K562 (cell line): Measurements from ENCODE around the gene DYNC2H1. TPM values are rescaled to one million over a fixed set of nuclear protein-coding genes. Genes with fewer than 3 reads are reported as not detected.

Source experiments
- ATAC-seq: fragments of 200-7000 bp; cut with Tn5 transposase; 3 replicates; pipeline ENCODE4 v1.9.1; 2020; ENCODE audit warnings: moderate library complexity
- BruUV-seq: library from RNA; stranded (reverse); fragments of 400-500 nt; replicated peaks from 2 replicates; lab custom pipeline; 2021; lab: Mats Ljungman, UMichigan
- CTCF ChIA-PET: fragments of 300-600 bp; formaldehyde crosslinking; extraction: SDS; loops from one replicate; lab custom pipeline; 2021; ENCODE audit warnings: low intra/inter-chr PET ratio; lab: Yijun Ruan, JAX
- POLR2A ChIA-PET: fragments of 300-600, 350-650 bp; sonication (Branson Sonifier 250); formaldehyde crosslinking; extraction: SDS; loops from one replicate; lab custom pipeline; 2021; ENCODE audit warnings: antibody characterized with exemption, inconsistent platforms; lab: Yijun Ruan, JAX
- DNase-seq, 4 experiments: peaks; one replicate each; pipeline versions ENCODE4 v3.0.0 to v3.0.0-alpha.2; 2011 to 2018; ENCODE audit warnings: low spot score in 3 of 4, mixed read lengths in 3 of 4; ENCODE audit errors: extremely low read depth in 1 of 4
- FAIRE-seq: peaks from 2 replicates; lab custom pipeline; 2011; peaks lifted over from hg19 to GRCh38; lab: Jason Lieb, UNC
- H2AFZ ChIP-seq: 2 replicates; pipeline ENCODE4 v1.6.0; 2011; ENCODE audit warnings: low read depth, low read length, control low read depth, inconsistent platforms
- H3K27ac ChIP-seq: fragments of 200-600 bp; 3 replicates; pipeline ENCODE4 v1.8.0; 2011; ENCODE audit warnings: low read depth, mild to moderate bottlenecking, control low read depth, inconsistent platforms, low read length, moderate library complexity, mixed read lengths; ENCODE audit errors: extremely low read depth
- H3K27me3 ChIP-seq, 2 experiments: fragments of 300-600 bp in 1 of 2; 2 replicates in 1 of 2; 3 replicates in 1 of 2; pipeline versions ENCODE4 v1.6.0 to v1.8.0; 2011; ENCODE audit warnings: inconsistent platforms in 2 of 2, low read length in 2 of 2, mild to moderate bottlenecking in 1 of 2, mixed read lengths in 1 of 2, moderate library complexity in 1 of 2; ENCODE audit not compliant: control insufficient read depth in 2 of 2, insufficient read depth in 2 of 2
- H3K36me3 ChIP-seq: fragments of 300-600 bp; 3 replicates; pipeline ENCODE4 v1.8.0; 2011; ENCODE audit warnings: mild to moderate bottlenecking, low read length, inconsistent platforms; ENCODE audit not compliant: control insufficient read depth, insufficient read depth
- H3K4me1 ChIP-seq, 2 experiments: fragments of 200-600 bp in 1 of 2; replicated peaks in 1 of 2; 2 replicates in 1 of 2; 3 replicates in 1 of 2; pipeline versions ENCODE4 v1.5.1 to v1.8.0; 2011; ENCODE audit warnings: inconsistent platforms in 2 of 2, low read length in 2 of 2, mild to moderate bottlenecking in 1 of 2, mixed read lengths in 1 of 2, moderate library complexity in 1 of 2; ENCODE audit not compliant: control insufficient read depth in 2 of 2, insufficient read depth in 2 of 2
- H3K4me2 ChIP-seq: 2 replicates; pipeline ENCODE4 v1.6.1; 2011; ENCODE audit warnings: low read length, control low read depth, inconsistent platforms, mixed read lengths; ENCODE audit not compliant: insufficient read depth
- H3K4me3 ChIP-seq: fragments of 200-600 bp; sonication (generic), shearing (Covaris generic); 2 replicates; pipeline ENCODE4 v1.5.1; 2016; ENCODE audit warnings: control low read depth, inconsistent platforms
- H3K79me2 ChIP-seq: fragments of 200-600 bp; 3 replicates; pipeline ENCODE4 v1.8.0; 2011; ENCODE audit warnings: low read length, inconsistent platforms; ENCODE audit not compliant: control insufficient read depth, insufficient read depth
- H3K9ac ChIP-seq, 2 experiments: 2 replicates each; pipeline versions ENCODE4 v1.6.0 to v1.6.1; 2011; ENCODE audit warnings: low read depth in 2 of 2, low read length in 2 of 2, control low read depth in 1 of 2, inconsistent platforms in 1 of 2, mild to moderate bottlenecking in 1 of 2, mixed read lengths in 1 of 2; ENCODE audit not compliant: insufficient read depth in 1 of 2
- H3K9me1 ChIP-seq: one replicate; pipeline ENCODE4 v1.6.0; 2011; ENCODE audit warnings: inconsistent platforms, mild to moderate bottlenecking, low read length, moderate library complexity; ENCODE audit not compliant: control insufficient read depth, insufficient read depth
- H3K9me3 ChIP-seq: replicated peaks from 2 replicates; pipeline ENCODE4 v1.5.1; 2011; ENCODE audit warnings: low read depth, low read length, inconsistent platforms; ENCODE audit not compliant: control insufficient read depth, insufficient read depth
- H4K20me1 ChIP-seq: replicated peaks from 2 replicates; pipeline ENCODE4 v1.6.1; 2011; ENCODE audit warnings: low read length, inconsistent platforms, mixed read lengths; ENCODE audit not compliant: control insufficient read depth, insufficient read depth
- CBFB ChIP-seq: sonication (generic); formaldehyde crosslinking; IDR thresholded peaks from 2 replicates; pipeline ENCODE4 v1.4.0; 2020; ENCODE audit warnings: mild to moderate bottlenecking, missing genetic modification reagents
- CCAR2 ChIP-seq: fragments of 200-400 bp; formaldehyde crosslinking; IDR thresholded peaks from 2 replicates; pipeline ENCODE4 v1.6.1; 2017; ENCODE audit warnings: mild to moderate bottlenecking, low read depth, low read length
- CSDE1 ChIP-seq, 2 experiments: fragments of 450-650 bp; IDR thresholded peaks; 2 replicates each; pipeline ENCODE4 v1.6.1; 2016; ENCODE audit warnings: mild to moderate bottlenecking in 1 of 2
- FUS ChIP-seq: fragments of 200-400 bp; formaldehyde crosslinking; optimal IDR thresholded peaks from 2 replicates; pipeline ENCODE3; 2017; ENCODE audit warnings: low read depth, low read length
- GABPB2 ChIP-seq: fragments of 250-450 bp; sonication (Bioruptor Pico); conservative IDR thresholded peaks from 2 replicates; pipeline ENCODE4 v1.5.1; 2021; ENCODE audit warnings: mild to moderate bottlenecking
- MEF2A ChIP-seq: IDR thresholded peaks from 2 replicates; pipeline ENCODE4 v1.6.1; 2011; ENCODE audit warnings: low read depth, mild to moderate bottlenecking, low read length, moderate library complexity; ENCODE audit not compliant: control insufficient read depth
- MITF ChIP-seq: IDR thresholded peaks from 2 replicates; pipeline ENCODE4 v1.6.1; 2014; ENCODE audit warnings: antibody characterized with exemption
- RBM17 ChIP-seq: fragments of 200-400 bp; formaldehyde crosslinking; IDR thresholded peaks from 2 replicates; pipeline ENCODE4 v1.6.1; 2017; ENCODE audit warnings: low read depth, mild to moderate bottlenecking, low read length, borderline replicate concordance
- SMARCA4 ChIP-seq: fragments of 450-650 bp; IDR thresholded peaks from 2 replicates; pipeline ENCODE4 v1.6.1; 2016
- TFE3 ChIP-seq: fragments of 450-650 bp; formaldehyde crosslinking; IDR thresholded peaks from 2 replicates; pipeline ENCODE4 v1.4.0; 2020; ENCODE audit warnings: mild to moderate bottlenecking, mixed read lengths
- ZNF655 ChIP-seq: fragments of 250-450 bp; sonication (Bioruptor Pico); IDR thresholded peaks from 2 replicates; pipeline ENCODE4 v1.5.0; 2021
- WGBS: fragments of 100-300 bp; shearing (Covaris generic); methylation state at CpG from one replicate; pipeline ENCODE4 v1.1.6; 2016; ENCODE audit warnings: low coverage, mixed read lengths; ENCODE audit not compliant: insufficient coverage; ENCODE audit errors: missing lambda C conversion rate; 5-methylcytosine and 5-hydroxymethylcytosine counted together
- in situ Hi-C: fragments of 300-500 bp; cut with MboI; formaldehyde crosslinking; loops from 4 replicates; pipeline ENCODE4 v1.15.0; 2018; ENCODE audit warnings: inconsistent platforms, mixed read lengths
- intact Hi-C: fragments of 100-400 bp; cut with micrococcal nuclease; formaldehyde crosslinking; loops from 2 replicates; pipeline ENCODE4 v1.14.2; 2022
- polyA plus RNA-seq, 8 experiments: library from polyadenylated mRNA; depleted of rRNA in 4 of 8; stranded (reverse) in 5 of 8; unstranded in 3 of 8; fragments of >200 nt; fragmentation: Nextera tagmentation in 2 of 8; fragmentation: Illumina TruSeq in 1 of 8; extraction: Ambion mirVana in 2 of 8; extraction: Trizol in 1 of 8; gene quantifications; 2 replicates each; pipeline versions ENCODE4 v1.2.1 to v1.2.3, GENCODE V29; 2011 to 2014; ENCODE audit warnings: inconsistent platforms in 1 of 8, missing spikeins in 1 of 8
- total RNA-seq, 7 experiments: library from RNA; depleted of rRNA in 6 of 7; stranded (reverse); fragments of >200 nt in 6 of 7; fragmentation: Illumina TruSeq in 2 of 7; extraction: Trizol in 2 of 7; gene quantifications; 2 replicates each; pipeline versions ENCODE4 v1.2.1 to v1.2.3, GENCODE V29; 2011 to 2021; ENCODE audit warnings: low replicate concordance in 1 of 7

DYNC2H1 gene
- total and polyA plus RNA-seq, 9 of the 15 experiments (the other 6 are each of a cell fraction or from before 2014, with no cell fraction given), result 0.08 to 0.64 (median 0.20) TPM

GRCh38 chr11:103370076-103370475 lies 260.9 kb downstream of the DYNC2H1 start:
- 0 out of 2 replicates have a peak, but pooled peaks cover 1% of the 10 kb centered on the region for H3K9me3 ChIP-seq
- whole genome bisulfite sequencing, result 0% methylated on average over 1 of the region's 1 CpG

GRCh38 chr11:103372906-103373305 lies 263.7 kb downstream of the DYNC2H1 start:
- Histone ChIP-seq H3K4me1 (no peaks in the 10 kb centered on the region), H3K36me3 (no peaks in the 10 kb centered on the region), H4K20me1 (no peaks in the 10 kb centered on the region), H3K4me3 (no peak overlapping the region), H3K9ac (no peak overlapping the region), H3K4me2 (no peak overlapping the region), H3K27me3 (no peaks in the 10 kb centered on the region), H3K79me2 (no peaks in the 10 kb centered on the region), H3K9me1 (no peaks in the 10 kb centered on the region), H3K9me3 (0 out of 2 replicates have a peak, but pooled peaks cover 1% of the 10 kb centered on the region), H3K27ac (no peak overlapping the region), H2AFZ (no peak overlapping the region)
- in situ Hi-C loops, result no loop called here
- 0% methylated on average over 2 of the region's 2 CpGs for WGBS
- ChIA-PET CTCF (no interaction called here), POLR2A (no interaction called here)
- no TSS peak for BruUV-seq
- intact Hi-C loops, result no loop called here
- FAIRE-seq (no peak), ATAC-seq (no peak), DNase-seq (no peak)
- TF ChIP-seq TFE3 (CRISPR knock-in tag) (no peak), MEF2A (no peak), RBM17 (no peak), CBFB (CRISPR knock-in tag) (no peak), MITF (no peak), GABPB2 (CRISPR knock-in tag) (no peak), CCAR2 (no peak), ZNF655 (CRISPR knock-in tag) (no peak), CSDE1 (IDR thresholded peaks at IDR 0.05) (no peak), FUS (no peak)

More at GRCh38 chr11:103370076-103370475, 260.9 kb downstream of the DYNC2H1 start:
- TF ChIP-seq SMARCA4, result no peak
- TF ChIP-seq, all 486 proteins: peak for 0
- intact Hi-C loops (no loop called here), in situ Hi-C loops (no loop called here)
- no peaks in the 10 kb centered on the region for H3K4me1 ChIP-seq
- H3K27ac ChIP-seq, result no peak overlapping the region
- no peaks in the 10 kb centered on the region for H3K36me3 ChIP-seq
- H4K20me1 ChIP-seq, result no peaks in the 10 kb centered on the region
- no peaks in the 10 kb centered on the region for H3K79me2 ChIP-seq
- no peak overlapping the region for H3K4me3 ChIP-seq
- H3K4me2 ChIP-seq, result no peak overlapping the region
- POLR2A ChIA-PET, result no interaction called here
- H3K27me3 ChIP-seq, result no peaks in the 10 kb centered on the region
- DNase-seq, result no peak
- no peak overlapping the region for H2AFZ ChIP-seq
- FAIRE-seq, result no peak
- H3K9ac ChIP-seq, result no peak overlapping the region
- no TSS peak for BruUV-seq
- CTCF ChIA-PET, result no interaction called here
- no peak for ATAC-seq
- no peaks in the 10 kb centered on the region for H3K9me1 ChIP-seq
